Effector memory CD4-positive, alpha-beta T cell (primary cell): Measurements from ENCODE around the gene PGGT1B.
"Not testable (repeated sequence)": the region's sequence is repeated elsewhere in the genome, so short reads cannot be mapped to it uniquely, and the experiment has no call there.

Source experiments
- DNase-seq, 3 donors: peaks; one replicate each; pipeline ENCODE4 v3.0.0-alpha.2; 2020
- H3K27ac ChIP-seq: 2 replicates; pipeline ENCODE4 v1.7.0; 2013; ENCODE audit warnings: mild to moderate bottlenecking, low read length, moderate library complexity; ENCODE audit not compliant: insufficient read depth, poor library complexity, severe bottlenecking
- H3K27me3 ChIP-seq: replicated peaks from 2 replicates; pipeline ENCODE4 v1.7.0; 2013; ENCODE audit warnings: mild to moderate bottlenecking, low read length; ENCODE audit not compliant: insufficient read depth, control insufficient read depth, poor library complexity, severe bottlenecking
- H3K36me3 ChIP-seq: 2 replicates; pipeline ENCODE4 v1.7.0; 2013; ENCODE audit warnings: mild to moderate bottlenecking, low read length, moderate library complexity; ENCODE audit not compliant: control insufficient read depth, insufficient read depth
- H3K4me1 ChIP-seq: 2 replicates; pipeline ENCODE4 v1.7.0; 2013; ENCODE audit warnings: low read length, mild to moderate bottlenecking; ENCODE audit not compliant: control insufficient read depth, insufficient read depth, poor library complexity, severe bottlenecking
- H3K4me3 ChIP-seq: 2 replicates; pipeline ENCODE4 v1.7.0; 2013; ENCODE audit warnings: low read length, low read depth, mild to moderate bottlenecking; ENCODE audit not compliant: insufficient read depth, poor library complexity, severe bottlenecking
- H3K9me3 ChIP-seq: 2 replicates; pipeline ENCODE4 v1.7.0; 2013; ENCODE audit warnings: mild to moderate bottlenecking, low read length, moderate library complexity; ENCODE audit not compliant: control insufficient read depth

Gene PGGT1B

DNA sequence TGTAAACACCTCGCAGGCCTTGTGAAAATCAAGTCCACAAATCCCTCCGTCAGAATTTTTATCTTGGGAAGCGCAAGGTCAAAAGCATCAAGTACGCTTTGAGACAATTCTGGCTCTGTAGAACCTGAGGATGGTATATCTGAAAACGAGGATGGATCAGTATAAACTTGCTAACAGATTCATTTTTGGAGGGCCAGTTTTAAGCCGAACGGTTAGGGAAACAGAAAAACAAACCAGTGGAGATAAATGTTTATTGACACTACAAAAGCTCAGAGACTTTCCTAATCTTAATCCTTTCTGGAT is 352 bp upstream of the PGGT1B start:
- H3K4me3 ChIP-seq = peak overlapping the region; percentile 94

DNA sequence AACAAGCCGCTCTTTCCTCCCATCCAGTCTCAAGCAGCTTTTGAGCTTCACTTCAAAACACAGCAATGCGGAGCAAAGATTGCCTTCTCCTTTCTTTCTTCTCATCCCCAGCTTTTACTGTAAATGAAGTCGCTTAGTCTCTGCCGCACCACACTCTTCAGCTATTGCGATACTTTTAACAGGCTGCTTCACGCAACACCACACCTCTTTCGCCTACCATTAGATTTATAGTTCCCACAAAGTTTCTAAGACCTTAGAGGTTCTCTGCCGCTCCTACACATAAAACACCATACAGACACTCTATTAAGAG is 711 bp downstream of the PGGT1B start:
- no peak for DNase-seq
- peak overlapping the region; percentile 68 for H3K27ac ChIP-seq
- peaks cover 12% of the 10 kb centered on the region for H3K4me1 ChIP-seq
- H3K9me3 ChIP-seq = no peaks in the 10 kb centered on the region
- H3K27me3 ChIP-seq = no peaks in the 10 kb centered on the region
- peak overlapping the region; percentile 94 for H3K4me3 ChIP-seq
- H3K36me3 ChIP-seq = no peaks in the 10 kb centered on the region

More for the DNA sequence above, 352 bp upstream of the PGGT1B start:
- Histone ChIP-seq H3K4me1 (peaks cover 12% of the 10 kb centered on the region), H3K27ac (peak overlapping the region; percentile 68), H3K36me3 (no peaks in the 10 kb centered on the region), H3K9me3 (no peaks in the 10 kb centered on the region), H3K27me3 (no peaks in the 10 kb centered on the region)
- no peak for DNase-seq

DNA sequence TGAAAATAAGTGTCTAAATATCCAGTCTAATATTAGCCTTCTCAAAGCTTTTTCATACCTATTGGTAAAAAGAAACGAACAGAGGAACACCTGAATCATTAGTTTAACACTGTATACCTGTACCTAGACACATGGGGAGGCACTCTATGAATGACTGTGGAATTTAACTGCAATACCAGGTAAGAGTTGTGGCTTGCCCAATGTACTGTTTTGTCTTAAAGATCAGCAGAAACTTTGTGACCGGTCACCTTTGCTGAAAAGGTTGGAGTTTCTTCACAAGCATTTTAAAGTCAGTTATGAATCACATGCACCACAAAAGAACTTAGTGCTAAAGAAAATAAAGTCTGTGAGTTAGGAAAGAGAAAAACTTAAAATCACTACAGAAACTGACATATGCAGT is 2.4 kb downstream of the PGGT1B start:
- H3K27ac ChIP-seq = no peak overlapping the region

DNA sequence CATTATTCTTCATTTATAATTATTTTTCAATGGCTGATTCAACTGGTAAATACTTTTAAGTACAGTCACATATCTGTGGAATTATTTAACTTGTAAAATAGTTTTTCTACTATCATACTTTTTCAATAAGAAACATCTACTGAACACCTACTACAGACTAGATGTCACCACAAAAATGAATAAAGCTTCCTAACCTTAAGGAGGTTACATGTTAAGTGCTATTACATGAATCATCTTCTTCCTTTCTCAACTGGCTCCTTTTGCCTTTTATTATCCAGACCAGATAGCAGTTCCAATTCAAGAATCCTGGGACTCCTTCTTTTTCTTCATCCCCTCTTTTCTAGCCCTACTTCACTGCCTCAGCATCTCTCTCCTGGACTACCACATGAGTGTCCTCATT is 4.7 kb downstream of the PGGT1B start:
- no peak for DNase-seq
- no peaks in the 10 kb centered on the region for H3K36me3 ChIP-seq
- no peak overlapping the region for H3K4me3 ChIP-seq
- H3K4me1 ChIP-seq = peaks cover 15% of the 10 kb centered on the region
- H3K27ac ChIP-seq = no peak overlapping the region
- no peaks in the 10 kb centered on the region for H3K27me3 ChIP-seq
- no peaks in the 10 kb centered on the region for H3K9me3 ChIP-seq

More for the DNA sequence above, 2.4 kb downstream of the PGGT1B start:
- Histone ChIP-seq H3K36me3 (no peaks in the 10 kb centered on the region), H3K4me3 (no peak overlapping the region), H3K27me3 (no peaks in the 10 kb centered on the region), H3K9me3 (no peaks in the 10 kb centered on the region), H3K4me1 (peaks cover 12% of the 10 kb centered on the region)
- no peak for DNase-seq

DNA sequence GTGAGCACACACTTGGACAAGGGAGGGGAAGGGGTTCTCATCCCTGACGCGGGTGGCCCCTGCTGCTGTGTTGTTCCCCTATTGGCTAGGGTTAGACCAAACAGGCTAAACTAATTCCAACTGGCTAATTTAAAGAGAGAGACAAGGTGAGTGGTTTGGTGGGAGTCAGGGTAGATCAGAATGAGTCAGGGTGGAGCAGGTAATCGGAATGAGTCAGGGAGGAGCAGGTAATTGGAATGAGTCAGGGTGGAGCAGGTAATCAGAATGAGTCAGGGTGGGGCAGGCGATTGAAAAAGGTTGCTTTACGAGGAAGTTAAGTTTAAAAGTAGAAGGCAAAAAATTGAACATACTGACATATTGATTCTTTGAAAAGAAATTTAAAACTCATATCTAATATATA is 13.3 kb downstream of the PGGT1B start:
- H3K4me1 ChIP-seq, DNase-seq, H3K36me3 ChIP-seq, H3K4me3 ChIP-seq, H3K27ac ChIP-seq, H3K9me3 ChIP-seq, H3K27me3 ChIP-seq: not testable (repeated sequence)

DNA sequence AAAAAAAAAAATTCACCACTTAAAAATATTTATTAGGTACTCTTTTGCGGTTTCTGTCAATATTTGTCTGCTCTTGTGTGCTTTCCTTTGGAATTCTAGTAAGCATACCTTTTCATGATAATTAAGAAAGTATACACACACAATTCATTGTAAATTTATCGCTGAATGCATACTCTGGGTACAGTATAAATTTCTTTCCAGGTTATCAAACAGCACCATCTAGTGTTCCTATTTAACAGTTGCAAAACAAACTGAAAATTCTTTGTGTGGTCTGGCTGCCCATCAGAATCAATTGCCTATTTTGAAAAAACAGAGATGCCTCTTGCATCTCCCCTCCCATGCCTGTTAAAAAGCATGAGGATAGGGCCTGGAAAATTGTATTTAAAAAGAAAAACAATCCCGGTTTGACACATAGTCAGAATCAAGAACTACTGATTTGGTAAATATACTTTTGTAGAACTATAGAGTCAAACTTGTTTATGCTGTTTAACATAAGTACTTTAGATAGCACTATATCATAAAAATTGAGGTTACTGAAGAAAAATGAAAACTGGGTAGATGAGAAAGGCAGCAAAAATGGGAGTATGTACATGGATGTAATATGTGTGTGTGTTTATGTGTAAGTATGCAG is 16.2 kb downstream of the PGGT1B start:
- no peaks in the 10 kb centered on the region for H3K36me3 ChIP-seq
- no peak overlapping the region for H3K4me3 ChIP-seq
- no peaks in the 10 kb centered on the region for H3K4me1 ChIP-seq
- DNase-seq = no peak
- H3K9me3 ChIP-seq = no peaks in the 10 kb centered on the region
- H3K27ac ChIP-seq = no peak overlapping the region
- H3K27me3 ChIP-seq = no peaks in the 10 kb centered on the region

DNA sequence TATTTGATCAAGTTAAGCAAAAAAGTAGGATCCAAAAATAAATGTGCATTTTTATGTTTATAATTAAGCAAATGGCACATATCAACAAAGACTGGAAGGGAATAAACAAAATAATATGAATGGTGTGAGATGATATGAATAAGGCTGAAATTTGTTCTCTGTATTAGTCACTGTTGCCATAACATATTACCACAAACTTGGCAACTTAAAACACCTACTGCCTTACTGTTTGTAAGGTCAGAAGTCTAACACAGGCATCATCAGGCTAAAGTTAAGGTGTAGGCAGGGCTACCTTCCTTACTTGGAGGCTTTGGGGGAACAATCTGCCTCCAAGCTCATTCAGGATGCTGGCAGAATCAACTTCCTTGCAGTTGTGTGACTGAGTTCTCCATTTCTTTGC is 19.3 kb downstream of the PGGT1B start:
- no peaks in the 10 kb centered on the region for H3K9me3 ChIP-seq
- no peak overlapping the region for H3K27ac ChIP-seq
- DNase-seq = no peak
- H3K4me1 ChIP-seq = no peaks in the 10 kb centered on the region
- H3K36me3 ChIP-seq = peaks cover 17% of the 10 kb centered on the region
- no peak overlapping the region for H3K4me3 ChIP-seq
- no peaks in the 10 kb centered on the region for H3K27me3 ChIP-seq

DNA sequence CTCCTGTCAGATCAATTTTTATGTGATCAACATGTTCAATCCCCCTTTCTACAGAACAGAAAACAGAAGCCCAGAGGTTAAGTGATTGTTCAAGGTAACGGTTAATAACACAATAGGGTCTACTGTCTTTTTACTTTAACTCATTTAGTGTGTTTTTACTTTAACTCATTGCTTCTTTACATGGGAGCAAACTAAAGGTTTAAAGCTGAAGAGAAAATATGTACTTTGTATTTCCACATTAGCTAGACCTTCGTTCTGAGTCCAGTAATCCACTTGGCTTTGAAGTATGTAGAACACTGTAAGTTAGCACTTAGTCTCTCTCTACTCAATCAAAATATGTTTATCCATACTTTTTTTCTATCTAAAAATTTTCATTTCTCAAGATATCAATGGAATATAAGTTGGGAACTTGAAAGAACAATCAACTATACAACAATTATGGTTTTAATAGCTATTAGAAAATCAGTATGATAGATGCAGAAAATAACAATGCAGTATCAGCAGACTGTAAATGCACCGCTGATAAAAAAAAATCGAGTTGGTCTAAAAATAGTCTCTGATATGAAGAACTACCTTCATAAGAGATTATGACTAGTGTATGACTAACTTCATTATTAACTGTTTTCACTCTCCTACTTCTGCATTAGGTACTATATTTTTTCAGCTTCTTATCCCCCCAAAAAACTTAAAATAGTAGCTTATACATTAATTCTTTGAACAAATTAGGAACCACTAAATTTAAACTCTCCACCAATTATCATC is 20.6 kb downstream of the PGGT1B start:
- no peak for DNase-seq

DNA sequence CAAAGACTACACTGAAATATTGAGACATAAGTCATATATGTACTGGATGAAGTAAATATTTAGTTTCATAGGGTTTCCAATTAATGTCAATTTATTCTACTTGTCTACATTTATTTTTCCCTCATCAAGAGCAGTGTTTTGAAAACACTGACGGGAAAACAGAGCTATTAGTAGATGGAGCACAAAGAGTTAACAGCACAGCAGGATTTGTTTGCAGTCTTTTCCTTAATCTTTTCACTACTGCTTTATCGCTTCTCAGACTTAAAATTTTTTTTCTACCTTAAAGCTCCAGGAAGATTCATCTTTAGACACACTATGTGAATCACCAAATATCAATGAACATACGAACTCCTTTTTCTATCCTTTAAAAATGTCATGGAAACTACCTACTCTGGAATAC is 25.6 kb downstream of the PGGT1B start:
- H3K27me3 ChIP-seq = no peaks in the 10 kb centered on the region
- H3K4me3 ChIP-seq = no peak overlapping the region
- no peak overlapping the region for H3K27ac ChIP-seq
- H3K4me1 ChIP-seq = no peaks in the 10 kb centered on the region
- no peak for DNase-seq
- no peaks in the 10 kb centered on the region for H3K9me3 ChIP-seq
- H3K36me3 ChIP-seq = peaks cover 29% of the 10 kb centered on the region

More for the DNA sequence above, 20.6 kb downstream of the PGGT1B start:
- no peaks in the 10 kb centered on the region for H3K4me1 ChIP-seq
- no peak overlapping the region for H3K4me3 ChIP-seq
- no peaks in the 10 kb centered on the region for H3K9me3 ChIP-seq
- H3K27ac ChIP-seq = no peak overlapping the region
- H3K27me3 ChIP-seq = no peaks in the 10 kb centered on the region
- peaks cover 25% of the 10 kb centered on the region for H3K36me3 ChIP-seq

DNA sequence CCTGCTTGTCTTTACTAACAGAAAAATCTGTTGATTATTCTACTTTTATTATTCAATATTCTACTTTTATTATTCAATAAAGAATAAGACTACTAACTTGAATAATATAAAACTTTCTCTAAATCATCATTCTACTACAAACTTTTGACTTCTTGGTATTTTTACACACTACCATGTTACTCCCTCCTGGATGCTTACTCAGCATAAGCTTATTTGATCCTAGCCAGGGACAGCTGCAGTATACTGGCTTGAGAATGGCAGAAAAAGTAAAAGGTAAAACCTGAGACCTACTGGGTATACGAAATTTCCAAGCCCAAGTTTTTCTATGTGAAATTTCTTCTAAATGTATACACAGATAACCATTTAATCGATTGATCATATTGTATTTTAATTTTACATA is 26.1 kb downstream of the PGGT1B start:
- H3K36me3 ChIP-seq = peaks cover 29% of the 10 kb centered on the region
- no peak for DNase-seq
- no peaks in the 10 kb centered on the region for H3K27me3 ChIP-seq
- H3K27ac ChIP-seq = no peak overlapping the region
- H3K4me1 ChIP-seq = no peaks in the 10 kb centered on the region
- H3K4me3 ChIP-seq = no peak overlapping the region
- H3K9me3 ChIP-seq = no peaks in the 10 kb centered on the region
